ENCODE results near the gene UXS1.
"Not testable (repeated sequence)": the region's sequence is repeated elsewhere in the genome, so short reads cannot be mapped to it uniquely, and the experiment has no call there.

The UXS1 gene

DNA sequence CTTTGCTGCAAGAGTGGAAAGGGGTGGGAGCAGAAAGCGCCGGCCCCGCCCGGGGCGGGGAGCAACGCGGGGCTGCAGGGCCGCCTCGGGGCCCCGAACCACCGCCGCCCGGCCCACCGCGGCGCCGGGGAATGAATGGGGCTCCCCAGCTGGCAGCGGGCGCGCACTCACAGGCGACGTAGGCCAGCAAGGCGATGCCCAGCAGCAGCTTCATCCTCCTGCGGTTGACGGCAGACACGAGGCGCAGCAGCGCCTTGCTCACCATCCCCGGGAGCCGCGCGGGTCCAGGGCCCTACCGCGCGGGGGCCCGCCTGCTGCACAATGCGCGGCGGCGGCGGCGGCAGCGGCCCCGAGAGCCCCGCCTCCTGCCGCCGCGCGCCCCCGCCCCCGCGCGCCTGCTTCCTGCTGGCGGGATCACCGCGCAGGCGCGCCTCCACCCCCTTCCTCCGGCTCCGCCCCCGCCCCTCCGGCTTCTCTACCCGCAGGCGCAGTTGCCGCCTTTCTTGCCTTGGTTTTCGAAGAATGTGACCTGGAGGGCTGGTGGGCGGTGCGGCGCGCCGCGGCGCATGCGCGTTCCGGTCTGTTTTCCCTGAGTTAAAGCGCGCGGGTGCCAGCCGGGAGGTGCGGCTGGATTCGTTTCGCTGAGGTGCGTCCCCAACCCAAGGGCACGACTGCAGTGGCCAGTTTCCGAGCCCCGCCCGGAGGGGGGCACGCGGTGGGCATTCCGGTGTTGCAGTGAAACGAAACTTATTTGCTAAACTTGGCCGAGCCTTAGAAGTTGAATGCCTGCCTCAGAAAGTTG is at the start of gene UXS1:
Gene UXS1, minus strand, starts transcription at position 325 of the 802 bp plus-strand sequence. Its CDS starts 60 bp downstream, at position 265.
- peak; percentile 97 for DNase-seq

DNA sequence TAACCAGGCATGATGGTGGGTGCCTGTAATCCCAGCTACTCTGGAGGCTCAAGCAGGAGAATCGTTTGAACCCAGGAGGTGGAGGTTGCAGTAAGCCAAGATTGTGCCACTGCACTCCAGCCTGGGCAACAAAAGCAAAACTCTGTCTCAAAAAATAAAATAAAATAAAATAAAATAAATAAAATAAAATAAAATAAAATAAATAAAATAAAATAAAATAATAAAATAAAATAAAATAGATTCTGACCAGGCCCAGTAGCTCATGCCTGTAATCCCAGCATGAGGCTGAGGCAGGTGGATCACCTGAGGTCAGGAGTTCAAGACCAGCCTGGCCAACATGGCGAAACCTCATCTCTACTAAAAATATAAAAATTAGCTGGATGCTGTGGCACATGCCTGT is 45.4 kb upstream of the UXS1 start:
- DNase-seq, result not testable (repeated sequence)

DNA sequence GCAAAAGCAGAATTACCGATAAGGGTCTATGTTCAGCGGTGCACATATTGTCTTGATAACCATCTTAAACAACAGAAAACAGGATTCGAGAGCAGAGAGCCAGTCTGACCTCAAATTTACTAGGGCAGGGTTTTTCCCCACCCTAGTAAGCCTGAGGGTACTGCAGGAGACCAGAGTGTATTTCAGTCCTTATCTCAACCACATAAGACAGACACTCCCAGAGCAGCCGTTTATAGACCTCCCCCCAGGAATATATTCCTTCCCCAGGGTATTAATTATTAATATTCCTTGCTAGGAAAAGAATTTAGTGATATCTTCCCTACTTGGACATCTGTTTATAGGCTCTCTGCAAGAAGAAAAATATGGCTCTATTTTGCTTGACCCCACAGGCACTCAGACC is 41.3 kb upstream of the UXS1 start:
- not testable (repeated sequence) for DNase-seq

DNA sequence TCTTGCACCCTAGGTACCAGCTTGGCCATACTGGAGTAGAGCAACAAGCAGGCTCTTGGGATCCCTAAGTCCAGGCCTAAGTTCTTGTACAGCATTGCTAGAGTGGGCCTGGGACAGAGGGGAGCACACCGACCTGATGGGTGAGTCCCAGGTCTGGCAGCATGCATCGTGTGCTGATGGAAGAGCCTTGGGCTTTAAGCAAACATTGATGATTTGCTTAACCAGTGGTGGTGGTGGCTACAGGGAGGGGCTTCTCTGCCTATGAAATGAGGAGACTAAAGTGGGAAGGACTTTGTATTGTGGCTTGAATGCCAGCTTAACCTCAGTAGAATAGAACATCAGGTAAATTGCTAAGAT is 39.2 kb upstream of the UXS1 start:
- no peak for DNase-seq

DNA sequence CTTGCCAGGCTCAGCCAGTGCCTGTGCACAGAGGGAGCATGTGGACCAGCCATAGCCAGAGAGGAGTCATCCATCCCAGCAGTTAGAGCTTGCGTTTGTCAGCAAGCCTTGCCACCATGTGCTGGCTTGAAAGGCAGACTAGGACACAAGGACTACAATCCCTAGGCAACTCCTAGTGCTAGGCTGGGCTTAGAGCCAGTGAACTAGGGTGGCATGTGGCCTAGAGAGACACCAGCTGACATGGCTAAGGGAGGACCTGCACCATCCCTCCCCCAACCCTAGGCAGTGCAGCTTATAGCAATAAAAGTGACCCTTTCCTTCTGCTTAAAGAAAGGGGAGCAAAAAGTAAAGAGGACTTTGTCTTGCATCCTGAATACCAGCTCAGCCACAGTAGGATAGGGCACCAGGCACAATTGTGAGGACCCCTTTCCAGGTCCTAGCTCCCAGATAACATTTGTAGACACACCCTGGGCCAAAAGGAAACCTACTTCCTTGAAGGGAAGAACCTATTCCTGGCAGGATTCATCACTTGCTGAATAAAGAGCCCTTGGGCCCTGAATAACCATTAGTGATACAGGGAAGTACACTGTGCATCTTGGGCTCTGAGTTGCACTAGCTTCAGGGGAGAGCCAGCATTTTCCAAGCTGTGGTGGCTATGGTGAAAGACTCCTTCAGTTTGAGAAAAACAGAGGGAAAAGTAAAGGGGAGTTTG is 38.7 kb upstream of the UXS1 start:
- no peak for DNase-seq

DNA sequence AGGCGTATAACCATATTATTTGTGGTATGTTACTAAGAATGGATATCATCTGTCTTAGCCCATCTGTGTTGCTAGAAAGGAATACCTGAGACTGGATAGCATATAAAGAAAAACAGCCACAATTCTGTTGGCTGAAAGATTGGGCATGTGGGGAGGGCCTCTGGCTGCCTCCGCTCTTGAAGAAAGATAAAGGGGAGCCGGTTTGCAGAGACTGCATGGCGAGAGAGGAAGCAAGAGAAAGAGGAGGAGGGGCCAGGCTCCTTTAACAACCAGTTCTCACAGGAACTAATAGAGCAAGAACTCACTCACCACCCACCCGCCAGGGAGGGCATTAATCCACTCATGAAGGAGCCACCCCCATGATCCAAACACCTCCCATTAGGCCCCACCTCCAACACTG is 29.2 kb upstream of the UXS1 start:
- no peak for DNase-seq

DNA sequence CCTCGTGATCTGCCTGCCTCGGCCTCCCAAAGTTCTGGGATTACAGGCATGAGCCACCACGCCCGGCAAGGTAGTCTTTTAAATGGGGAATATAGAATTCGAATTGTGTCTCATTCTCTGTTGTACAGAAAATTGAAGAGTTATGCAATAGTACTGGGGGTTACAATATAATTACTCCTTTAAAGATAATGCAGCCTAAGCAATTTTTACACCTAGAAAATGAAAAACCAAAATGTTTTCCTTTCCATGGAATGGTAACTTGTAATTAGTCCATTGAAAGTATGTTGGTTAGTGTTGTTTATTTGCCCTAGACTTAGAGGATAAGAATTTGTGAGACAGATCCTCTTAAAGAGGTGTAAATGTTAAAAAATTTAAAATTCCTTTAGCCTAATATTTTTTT is 28.0 kb upstream of the UXS1 start:
- DNase-seq, result not testable (repeated sequence)

DNA sequence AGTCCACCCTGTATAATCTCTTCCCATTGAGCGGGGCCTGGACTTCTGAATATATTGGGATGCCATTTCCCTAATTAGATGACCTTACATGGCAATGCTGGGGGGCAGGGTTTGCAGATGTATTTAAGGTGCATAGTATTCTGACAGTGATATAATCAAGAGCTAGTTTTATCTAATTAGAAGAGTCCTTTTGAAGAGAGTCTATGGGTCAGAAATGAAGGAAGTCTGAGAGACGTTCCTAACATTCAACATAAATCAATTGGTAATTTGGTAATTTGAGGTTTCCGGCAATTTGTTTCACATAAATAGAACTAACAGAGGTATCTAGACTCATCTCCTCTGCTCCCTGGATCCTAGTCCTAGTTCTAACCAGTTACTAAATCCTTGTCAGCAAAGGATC is 25.7 kb upstream of the UXS1 start:
- no peak for DNase-seq

DNA sequence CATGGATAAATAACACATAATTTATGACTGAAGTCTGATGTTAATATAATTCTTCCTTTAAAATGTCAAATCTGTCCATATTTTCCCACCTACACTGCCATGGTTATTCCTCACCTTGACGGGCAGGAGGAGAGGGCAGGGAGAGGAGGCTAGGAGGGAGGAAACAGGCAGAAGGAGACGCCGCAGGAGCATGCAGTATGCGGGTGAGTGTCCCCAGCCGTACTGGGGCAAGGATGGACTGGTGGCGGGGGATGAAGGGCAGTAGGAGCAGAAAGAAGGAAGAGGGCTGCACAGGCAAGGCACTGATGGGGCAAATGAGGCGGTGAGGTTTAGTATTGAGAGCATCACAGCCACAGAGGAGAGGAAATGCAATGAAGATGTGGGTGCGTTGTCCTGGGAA is 25.1 kb upstream of the UXS1 start:
- not testable (repeated sequence) for DNase-seq

DNA sequence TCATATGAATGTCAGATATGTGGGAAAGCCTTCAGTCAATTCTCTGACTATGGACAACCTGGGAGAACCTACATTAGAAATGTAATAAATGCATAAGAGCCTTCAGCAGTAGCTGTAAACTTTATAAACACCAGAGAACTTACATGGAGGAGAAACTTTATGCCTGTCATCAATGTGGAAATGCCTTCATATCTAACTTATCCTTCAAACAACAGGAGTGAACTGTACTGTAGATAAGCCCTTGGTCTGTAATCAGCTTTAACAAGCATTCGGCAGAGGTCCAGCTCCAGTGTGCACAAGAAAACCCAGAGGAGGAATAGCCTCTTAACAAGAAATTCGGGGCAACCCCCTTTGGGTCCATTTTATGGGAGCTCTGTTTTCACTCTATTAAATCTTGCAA is 14.8 kb upstream of the UXS1 start:
- DNase-seq, result no peak

DNA sequence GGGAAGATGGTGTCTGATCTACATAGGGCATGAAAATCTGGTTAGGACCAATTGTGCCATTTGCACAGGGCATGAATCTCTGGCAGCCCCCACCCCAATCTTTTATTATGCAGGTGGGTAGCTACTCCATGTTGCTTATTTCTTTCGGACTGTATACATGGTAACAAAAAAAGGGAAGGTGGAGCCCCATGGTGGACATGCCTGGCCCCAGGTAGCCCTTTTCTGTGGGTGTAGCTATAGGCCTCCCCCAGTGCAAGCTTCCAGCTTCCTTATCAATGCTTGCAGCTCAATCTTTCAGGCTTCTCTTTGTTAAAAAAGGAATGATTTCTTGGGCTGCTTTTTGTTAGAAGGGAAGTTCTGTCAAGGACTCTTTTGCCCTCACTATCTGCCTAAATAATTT is 14.3 kb upstream of the UXS1 start:
- no peak for DNase-seq

DNA sequence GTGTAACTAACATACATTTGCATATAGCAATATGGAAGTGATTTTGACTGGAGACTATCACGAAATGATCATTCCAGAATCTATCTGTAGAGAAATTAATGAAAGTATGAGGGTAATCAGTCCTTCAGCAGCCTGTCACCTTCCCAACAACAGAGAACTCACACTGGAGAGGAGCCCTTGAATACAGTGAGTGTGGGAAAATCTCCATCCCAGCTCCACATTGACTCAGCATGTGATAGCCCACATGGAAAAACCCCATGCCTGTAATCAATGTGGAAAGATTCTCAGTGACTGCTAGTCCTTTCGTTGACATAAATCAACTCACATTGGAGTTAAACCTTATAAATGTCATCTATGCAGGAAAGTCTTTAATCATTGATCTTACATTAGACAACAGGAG is 13.1 kb upstream of the UXS1 start:
- DNase-seq, result no peak

DNA sequence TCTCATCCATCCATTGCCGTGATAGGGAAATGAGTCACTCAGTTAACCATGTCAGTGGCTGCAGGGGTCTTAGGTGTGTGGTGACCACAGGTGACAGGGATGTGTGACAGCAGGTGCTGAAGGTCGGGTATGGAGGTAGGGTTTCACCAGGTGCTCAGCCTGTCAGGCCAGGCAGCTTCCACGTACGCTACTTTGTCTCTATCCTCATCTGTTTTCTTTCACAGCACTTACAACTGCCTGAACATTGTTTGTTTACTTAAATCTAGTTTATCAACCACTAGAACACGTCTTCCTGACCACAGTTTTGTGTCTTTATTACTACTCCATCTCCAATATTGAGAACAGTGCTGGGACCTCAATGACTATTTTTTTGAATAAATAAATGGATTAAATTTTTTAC is 11.4 kb upstream of the UXS1 start:
- DNase-seq, result no peak

DNA sequence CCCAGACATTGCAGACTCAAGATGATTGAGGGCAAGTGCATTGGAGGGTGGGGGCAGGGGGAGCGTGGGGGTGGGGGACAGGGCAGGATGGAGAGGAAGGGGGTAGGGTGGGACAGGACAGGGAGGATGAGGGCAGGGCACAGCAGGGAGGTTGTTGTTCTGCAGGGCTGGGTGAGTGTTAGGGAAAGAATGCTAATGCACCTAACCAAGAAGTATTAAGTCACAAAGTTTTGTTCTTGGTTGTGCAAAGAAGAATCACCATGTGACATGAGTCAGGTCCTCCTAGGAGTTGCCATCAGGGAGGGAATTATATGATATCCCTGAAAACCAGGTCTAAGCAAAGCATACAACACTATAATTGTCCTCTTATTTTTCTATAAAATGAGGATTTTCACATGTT is 10.4 kb upstream of the UXS1 start:
- DNase-seq, result not testable (repeated sequence)

DNA sequence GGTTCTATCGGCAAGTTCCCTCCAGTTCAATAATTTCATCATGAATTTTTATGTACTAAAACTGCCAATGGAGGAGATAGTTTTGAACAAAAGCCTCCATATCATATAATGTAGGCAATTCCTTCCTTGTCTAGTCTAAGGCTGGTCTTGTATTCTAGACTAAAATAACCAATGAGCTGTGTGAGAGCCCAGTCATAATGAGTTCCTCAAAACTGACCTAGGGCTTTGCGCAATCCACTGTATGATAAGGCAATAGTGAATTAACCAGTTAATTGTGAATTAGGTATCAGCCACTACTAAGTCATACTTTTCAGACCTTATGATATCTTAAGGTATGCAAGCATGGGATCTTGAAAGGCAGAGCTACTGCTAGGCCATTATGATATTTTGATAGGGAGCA is 7.6 kb upstream of the UXS1 start:
- DNase-seq, result no peak

DNA sequence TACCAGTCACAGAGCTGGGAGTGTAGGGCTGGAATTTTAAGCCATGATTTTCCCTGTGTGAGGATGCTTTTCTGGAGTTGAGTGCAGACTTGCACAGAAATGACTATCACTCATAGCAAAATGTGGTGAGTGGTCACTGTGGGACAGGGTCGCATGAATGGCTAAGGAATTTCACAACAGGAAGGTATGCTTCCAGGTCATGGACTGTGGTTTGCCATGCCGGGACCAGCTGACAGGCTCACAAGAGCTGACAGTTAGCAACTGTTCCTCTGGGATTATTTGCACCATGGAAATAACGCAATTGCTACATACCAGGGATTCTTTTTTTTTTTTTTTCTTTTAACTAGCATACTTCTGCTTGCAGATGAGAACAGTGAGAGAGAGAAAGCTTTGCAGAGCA is 3.8 kb upstream of the UXS1 start:
- DNase-seq, result peak; percentile 79

DNA sequence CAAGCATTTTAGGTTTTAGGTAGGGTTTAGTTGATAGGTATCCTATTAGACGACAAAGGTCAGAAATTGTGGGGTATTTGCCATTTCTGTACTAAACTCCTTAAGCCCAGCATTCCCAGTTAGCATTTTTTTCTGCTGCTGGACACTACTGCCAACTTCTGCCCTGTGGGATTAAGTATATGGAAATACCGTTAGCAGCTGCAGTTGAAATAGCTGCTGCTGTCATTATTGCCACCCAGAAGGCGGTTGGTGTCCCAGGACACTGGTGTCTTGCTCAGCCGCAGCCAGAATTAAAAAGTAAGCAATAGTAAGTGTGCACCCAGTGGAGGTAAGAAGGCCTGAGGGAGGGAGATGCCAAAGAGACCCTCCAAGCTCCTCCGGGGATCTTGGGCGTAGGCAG is 1.9 kb upstream of the UXS1 start:
- DNase-seq, result no peak

DNA sequence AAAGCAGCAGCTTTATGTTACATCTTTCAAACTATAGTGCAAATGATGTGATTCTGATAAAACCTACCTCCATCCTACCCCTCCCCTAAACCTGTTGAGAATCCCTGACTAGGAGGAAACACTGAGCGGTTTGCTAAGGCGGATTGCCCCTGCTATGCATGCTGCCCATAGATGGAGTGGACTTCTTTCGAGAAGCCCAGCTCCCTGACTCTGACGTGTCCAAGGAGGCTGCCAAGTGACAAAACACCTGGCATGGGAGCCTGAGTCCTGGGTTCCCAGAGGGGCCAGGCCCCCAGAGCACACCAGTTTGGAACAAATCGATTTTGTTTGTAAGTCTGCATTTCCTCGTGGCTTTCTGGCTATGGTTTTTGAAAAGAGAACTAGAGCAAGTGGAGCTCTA is 1.4 kb upstream of the UXS1 start:
- no peak for DNase-seq

DNA sequence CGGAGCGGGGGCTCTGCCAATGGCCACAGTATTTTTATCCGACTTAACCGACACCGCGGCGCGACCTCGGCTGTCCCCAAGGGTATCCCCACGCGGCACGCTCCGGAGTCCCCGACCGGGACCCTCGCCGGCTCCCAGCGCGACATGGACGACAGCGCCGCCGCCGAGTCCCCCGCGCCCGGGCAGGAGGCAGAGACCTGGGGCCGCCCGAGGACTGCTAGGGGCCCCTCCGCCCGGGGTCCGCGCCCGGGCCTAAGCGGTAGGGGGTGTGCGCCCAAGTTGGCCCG is 468 bp downstream of the UXS1 start:
- DNase-seq, result no peak

DNA sequence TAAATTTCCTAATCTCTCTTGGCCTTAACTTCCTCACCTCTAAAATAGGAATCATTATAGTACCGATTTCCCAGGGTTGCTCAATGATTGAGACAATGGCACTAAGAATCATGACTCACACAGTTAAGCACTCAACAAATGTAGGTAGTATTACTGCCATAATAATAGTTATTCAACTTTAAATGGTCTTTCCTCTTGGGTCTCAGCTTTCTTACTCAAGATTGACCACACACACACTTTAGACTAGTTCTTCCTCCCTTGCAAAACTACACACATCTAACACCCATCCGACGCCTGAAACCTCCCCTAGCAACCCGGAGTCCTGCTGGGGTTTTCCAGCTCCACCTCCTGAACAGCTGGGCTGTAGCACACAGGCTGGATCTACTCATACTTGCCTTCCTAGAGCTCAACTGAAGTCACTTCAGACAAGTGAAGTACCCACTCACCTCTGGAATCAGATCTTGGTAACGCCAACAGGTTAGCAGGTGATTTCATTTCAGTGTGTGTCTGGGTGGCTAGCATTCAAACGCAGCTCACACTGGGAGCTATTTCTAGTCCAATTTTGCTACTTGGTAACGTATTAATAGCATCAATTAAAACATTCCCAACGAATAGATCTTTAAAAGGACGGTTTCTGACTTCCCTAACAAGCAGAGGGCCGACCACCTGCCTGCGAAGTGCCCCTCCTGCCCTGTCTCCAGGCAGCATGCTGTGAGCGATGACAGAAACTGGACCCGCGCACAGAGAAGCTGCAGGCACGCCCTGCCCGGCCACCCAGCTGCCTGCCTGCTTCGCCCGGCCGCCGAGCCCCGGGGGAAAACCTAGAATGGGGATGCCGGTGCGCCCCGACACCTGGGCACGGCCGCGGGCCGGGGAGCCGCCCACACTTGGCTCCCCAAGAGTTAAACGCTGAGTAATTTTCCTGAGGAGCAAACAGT is 1.1 kb downstream of the UXS1 start:
- peak; percentile 73 for DNase-seq

DNA sequence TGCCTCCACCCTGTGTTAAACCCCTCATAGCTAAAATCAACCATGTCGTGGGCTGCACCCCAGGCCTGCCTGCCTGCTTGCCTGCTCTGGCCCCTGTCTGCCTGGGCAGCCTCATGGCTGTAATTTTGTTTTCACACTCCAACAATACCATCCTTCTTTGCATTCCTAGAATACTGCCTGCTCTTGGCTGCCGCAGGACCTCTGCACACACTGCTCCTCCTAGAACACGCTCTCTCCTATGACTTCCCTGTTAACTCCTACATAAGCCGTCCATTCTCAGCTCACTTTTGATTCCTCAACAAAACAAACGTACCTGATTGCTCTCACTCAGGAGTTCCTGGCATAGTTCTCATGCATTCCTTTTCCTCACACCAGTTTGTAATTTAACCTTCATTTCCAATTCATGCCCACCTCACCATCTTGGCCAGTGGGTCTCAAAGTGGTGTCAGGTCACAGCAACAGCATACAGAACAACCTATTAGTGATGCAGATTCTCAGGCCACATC is 2.5 kb downstream of the UXS1 start:
- no peak for DNase-seq

DNA sequence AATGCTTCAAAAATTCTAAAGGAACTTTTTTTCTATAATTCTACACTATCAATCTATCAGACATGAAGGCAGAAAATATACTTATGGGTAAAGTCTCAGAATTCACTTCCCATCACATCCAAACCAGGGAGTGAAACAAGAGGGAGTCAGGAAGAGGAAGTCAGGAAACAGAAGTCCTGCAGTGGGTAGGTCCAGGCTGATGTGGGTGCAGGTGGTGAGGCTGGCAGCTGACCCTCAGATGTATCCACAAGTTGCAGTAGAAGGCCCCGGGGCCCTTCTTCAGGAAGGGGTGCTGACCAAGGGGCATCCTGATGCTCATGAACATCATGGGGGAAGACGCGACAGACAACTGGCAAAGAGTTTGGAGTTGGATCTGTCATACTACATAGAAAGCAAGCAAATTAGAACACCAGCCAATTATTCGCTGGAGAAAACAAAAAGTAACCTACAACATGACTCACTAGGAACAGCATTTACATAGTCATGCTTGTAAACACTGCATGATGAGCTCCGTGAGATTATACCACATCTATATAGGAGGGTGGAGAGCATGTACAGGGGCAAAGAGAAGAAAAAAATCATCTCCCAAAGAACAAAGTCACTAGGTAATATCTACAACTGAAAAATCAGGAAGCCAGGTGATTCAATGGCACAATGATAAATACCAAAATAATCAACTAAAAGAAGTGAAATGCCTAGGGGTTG is 4.2 kb downstream of the UXS1 start:
- DNase-seq, result peak; percentile 71

DNA sequence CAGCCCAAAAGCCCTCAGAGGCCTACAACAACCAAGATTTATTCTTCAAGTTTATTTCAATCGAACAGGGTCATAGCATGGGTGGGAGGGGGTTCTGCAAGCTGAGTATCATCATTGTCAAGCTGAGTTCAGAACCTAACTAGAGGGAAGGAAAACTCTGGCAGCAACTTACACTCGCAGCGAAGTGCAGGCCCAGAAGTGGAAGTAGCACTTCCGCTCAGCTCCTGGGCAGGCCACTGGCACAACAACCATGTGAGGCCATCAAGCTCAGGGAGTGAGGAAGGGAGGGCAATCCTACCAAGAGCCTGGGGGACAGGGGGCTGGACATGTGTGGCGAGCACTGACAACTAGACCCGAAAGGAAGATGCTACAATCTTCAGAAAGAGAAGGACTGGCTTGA is 4.8 kb downstream of the UXS1 start:
- no peak for DNase-seq

Measured in HCEC 1CT (cell line).